GM12865 (cell line): ENCODE data around the gene SKIC2.
"Not testable (repeated sequence)": the region's sequence is repeated elsewhere in the genome, so short reads cannot be mapped to it uniquely, and the experiment has no call there.

Source experiments
- DNase-seq: peaks from one replicate; pipeline ENCODE4 v3.0.0; 2010; ENCODE audit warnings: low read depth
- H3K4me3 ChIP-seq: 2 replicates; pipeline ENCODE4 v1.5.1; 2011; ENCODE audit warnings: mild to moderate bottlenecking, low read depth, low read length, control low read depth
- TF ChIP-seq, protein P1 (sequence below): IDR thresholded peaks from 2 replicates; pipeline ENCODE4 v1.5.1; 2011; ENCODE audit warnings: low read length, control low read depth, low read depth, inconsistent platforms; ENCODE audit not compliant: insufficient read depth; ENCODE audit errors: missing control alignments

The SKIC2 gene

GRCh38 chr6:31969712-31970603 lies 11.0 kb downstream of the SKIC2 start:
- no peak for DNase-seq
- TF ChIP-seq, protein P1, sequence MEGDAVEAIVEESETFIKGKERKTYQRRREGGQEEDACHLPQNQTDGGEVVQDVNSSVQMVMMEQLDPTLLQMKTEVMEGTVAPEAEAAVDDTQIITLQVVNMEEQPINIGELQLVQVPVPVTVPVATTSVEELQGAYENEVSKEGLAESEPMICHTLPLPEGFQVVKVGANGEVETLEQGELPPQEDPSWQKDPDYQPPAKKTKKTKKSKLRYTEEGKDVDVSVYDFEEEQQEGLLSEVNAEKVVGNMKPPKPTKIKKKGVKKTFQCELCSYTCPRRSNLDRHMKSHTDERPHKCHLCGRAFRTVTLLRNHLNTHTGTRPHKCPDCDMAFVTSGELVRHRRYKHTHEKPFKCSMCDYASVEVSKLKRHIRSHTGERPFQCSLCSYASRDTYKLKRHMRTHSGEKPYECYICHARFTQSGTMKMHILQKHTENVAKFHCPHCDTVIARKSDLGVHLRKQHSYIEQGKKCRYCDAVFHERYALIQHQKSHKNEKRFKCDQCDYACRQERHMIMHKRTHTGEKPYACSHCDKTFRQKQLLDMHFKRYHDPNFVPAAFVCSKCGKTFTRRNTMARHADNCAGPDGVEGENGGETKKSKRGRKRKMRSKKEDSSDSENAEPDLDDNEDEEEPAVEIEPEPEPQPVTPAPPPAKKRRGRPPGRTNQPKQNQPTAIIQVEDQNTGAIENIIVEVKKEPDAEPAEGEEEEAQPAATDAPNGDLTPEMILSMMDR: no peak
- no peak overlapping the region for H3K4me3 ChIP-seq

- peak overlapping the region; percentile 74 for H3K4me3 ChIP-seq
- no peak for DNase-seq
- TF ChIP-seq, protein P1: no peak
Observed at GRCh38 chr6:31970604-31971271, 11.8 kb downstream of the SKIC2 start.

- TF ChIP-seq, protein P1: no peak
- peak overlapping the region; percentile 74 for H3K4me3 ChIP-seq
- no peak for DNase-seq
Observed at GRCh38 chr6:31971279-31971992, 12.5 kb downstream of the SKIC2 start.

- peak; percentile 99 for DNase-seq
- TF ChIP-seq, protein P1: no peak
Observed at GRCh38 chr6:31971993-31972708, 13.2 kb downstream of the SKIC2 start, which contains the start of gene DXO. DXO (minus strand) TSS chr6:31972138; CDS start chr6:31971675, 463 bp downstream.

GRCh38 chr6:31972709-31973350 lies 13.9 kb downstream of the SKIC2 start:
- no peak for DNase-seq
- H3K4me3 ChIP-seq: peak overlapping the region; percentile 74
- TF ChIP-seq, protein P1: no peak

More at GRCh38 chr6:31971993-31972708, 13.2 kb downstream of the SKIC2 start, which contains the start of gene DXO:
- H3K4me3 ChIP-seq: peak within 1 kb of the TSS; percentile 74

DNA sequence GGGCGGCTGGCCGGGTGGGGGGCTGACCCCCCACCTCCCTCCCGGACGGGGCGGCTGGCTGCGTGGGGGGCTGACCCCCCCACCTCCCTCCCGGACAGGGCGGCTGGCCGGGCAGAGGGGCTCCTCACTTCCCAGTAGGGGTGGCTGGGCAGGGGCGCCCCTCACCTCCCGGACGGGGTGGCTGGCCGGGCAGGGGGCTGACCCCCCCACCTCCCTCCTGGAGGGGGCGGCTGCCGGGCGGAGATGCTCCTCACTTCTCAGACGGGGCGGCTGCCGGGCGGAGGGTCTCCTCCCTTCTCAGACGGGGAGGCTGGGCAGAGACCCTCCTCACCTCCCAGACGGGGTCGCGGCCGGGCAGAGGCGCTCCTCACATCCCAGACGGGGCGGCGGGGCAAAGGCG lies 17.1 kb downstream of the SKIC2 start:
- not testable (repeated sequence) for DNase-seq, H3K4me3 ChIP-seq
